ENCODE data around the gene CEP85.

Gene CEP85

DNA sequence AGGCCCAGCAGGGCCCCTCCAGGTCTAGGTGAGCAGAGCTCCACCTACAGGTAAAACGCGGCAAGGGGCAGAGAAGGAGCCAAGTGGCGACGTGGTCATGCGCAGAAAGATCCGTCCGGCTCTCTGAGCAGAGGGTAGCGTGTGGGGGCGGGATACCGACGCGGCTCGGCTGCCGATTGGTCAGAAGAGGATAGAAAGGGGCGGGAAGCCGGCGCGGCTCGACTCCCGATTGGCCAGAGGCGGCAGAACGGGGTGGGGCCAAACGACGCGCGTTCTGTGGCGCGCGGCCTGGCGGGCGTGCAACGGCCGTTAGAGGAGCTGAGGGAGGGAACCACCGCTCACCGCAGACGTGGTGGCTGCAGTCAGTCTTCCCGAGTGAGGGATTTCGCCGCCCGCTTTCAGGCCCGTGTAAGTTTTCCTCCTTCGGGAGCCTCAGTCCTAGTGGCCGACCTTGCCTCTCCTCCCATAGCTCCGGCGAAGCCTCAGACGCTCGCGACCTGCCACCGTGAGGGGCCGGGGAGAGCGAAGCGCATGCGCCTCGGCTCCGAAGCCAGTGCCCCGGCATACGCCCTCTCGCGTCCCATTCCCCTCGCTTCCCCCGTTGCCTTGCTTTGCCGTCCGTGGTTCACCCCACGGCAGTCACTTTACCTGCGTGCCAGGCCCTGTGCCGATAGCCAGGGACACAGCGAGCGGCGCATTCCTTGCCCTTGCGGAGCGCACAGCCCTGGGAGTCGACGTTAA lies at the start of gene CEP85:
Gene CEP85 (plus strand): TSS at position 298 of the 741 bp plus-strand sequence. CDS start 5,584 bp downstream, outside the sequence.
- peak; percentile 96 to 99 (median 98) for DNase-seq

- DNase-seq = no peak
Measured at GRCh38 chr1:26184883-26185282, 49.1 kb upstream of the CEP85 start.

GRCh38 chr1:26187882-26188281 lies 46.1 kb upstream of the CEP85 start:
- no peak for DNase-seq

DNA sequence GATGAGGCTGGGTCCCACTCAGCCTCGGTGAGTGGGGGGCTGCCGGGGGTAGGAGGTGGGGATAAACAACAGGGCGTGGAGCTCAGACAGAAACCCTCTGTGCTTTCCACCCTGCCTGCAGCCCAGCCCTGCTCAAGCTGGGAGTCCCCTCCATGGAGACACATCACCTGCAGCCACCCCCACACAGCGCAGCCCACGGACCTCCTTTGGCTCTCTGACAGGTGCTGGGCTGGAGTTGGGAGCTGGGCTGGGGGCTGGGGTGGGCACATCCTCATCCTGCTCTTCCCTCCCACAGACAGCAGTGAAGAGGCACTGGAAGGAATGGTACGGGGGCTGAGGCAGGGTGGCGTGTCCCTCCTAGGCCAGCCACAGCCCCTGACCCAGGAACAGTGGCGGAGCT lies 45.5 kb upstream of the CEP85 start:
- no peak for DNase-seq

- DNase-seq = no peak
Measured at GRCh38 chr1:26189331-26189730, 44.7 kb upstream of the CEP85 start.

- DNase-seq = no peak
Measured at GRCh38 chr1:26189751-26190275, 44.2 kb upstream of the CEP85 start.

DNA sequence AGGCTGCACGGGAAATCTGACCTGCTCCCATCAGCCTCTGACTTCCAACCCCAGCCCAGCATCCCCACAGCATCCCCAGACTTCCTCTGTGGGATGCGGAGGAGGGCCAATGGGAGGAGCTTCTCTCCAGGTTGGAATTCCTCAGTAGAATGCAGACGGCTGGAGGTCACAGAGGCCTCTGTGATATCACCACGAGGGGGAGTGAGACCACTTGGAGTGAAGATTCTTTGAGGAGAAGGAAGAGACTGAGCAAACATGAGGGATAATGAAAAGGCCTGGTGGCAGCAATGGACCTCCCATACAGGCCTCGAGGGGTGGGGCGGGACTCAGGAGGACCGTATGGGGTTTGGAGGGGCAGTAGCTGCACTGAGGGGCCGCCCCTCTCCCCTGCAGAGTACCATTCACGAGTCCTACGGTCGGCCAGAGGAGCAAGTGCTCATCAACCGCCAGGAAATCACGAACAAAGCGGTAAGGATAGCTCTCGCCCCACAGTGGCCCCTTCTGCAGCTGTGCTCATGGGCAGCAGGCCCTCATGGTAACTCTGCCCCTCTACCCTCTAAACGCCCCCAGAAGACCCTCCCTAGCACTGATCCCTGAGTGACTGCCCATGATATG lies 43.5 kb upstream of the CEP85 start, which contains the start of gene CATSPER4:
Gene CATSPER4 (plus strand): TSS at position 230 of the 615 bp plus-strand sequence. CDS start 26 bp downstream, at position 256.
- DNase-seq = peak in 1 of 3 experiments; percentile 26

- no peak for DNase-seq
Measured at GRCh38 chr1:26191739-26192138, 42.3 kb upstream of the CEP85 start.

DNA sequence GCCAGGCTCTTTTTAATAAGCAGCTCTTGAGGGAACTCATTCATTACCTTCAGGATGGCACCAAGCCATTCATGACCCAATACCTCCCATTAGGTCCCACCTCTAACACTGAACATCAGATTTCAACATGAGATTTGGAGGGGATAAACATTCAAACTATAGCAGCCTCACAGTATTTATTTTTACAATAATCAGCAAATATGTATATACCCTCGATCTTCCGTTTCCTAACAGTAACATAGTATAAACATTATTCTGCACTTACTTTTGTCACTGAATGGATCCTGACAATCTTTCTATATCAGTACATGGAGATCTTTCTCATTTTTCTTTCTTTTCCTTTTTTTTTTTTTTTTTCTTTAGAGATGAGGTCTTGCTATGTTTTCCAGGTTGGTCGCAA lies 38.2 kb upstream of the CEP85 start:
- DNase-seq = no peak

DNA sequence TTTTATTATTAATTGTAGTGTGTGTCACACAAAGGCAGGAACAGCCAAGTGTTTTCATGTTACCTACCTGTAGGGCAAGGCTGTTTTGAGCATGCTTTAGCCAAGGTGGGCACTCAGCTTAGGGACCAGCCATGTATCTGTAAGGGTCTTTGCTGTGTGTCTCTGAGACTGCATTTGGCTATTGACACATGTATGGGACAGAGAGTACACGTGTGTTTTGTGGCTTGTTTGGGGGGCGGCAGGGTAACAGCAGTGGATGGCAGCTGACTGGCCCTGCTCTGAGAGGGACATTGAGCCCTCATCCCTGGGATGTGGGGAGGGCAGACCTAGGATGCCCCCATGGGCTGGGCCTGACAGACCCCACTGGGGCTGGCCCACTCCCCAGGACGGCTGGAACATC lies 36.7 kb upstream of the CEP85 start:
- DNase-seq = no peak

DNA sequence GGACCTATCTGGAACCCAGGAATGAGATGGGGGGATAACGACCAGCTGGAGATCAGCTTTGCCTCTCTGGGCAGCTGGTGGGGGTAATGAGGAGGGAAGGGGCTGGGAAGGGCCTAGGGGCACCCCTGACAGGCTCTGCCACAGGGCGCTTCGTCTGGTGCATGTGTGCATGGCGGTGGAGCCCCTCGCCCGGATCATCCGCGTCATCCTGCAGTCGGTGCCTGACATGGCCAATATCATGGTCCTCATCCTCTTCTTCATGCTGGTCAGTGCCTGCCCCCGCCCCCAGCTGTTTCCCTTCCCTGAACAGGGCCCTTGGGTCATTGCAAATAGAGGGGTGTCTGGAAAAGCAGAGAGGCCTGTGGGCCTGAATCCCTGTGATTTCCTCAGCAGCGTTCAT lies 36.2 kb upstream of the CEP85 start:
- DNase-seq = no peak

DNA sequence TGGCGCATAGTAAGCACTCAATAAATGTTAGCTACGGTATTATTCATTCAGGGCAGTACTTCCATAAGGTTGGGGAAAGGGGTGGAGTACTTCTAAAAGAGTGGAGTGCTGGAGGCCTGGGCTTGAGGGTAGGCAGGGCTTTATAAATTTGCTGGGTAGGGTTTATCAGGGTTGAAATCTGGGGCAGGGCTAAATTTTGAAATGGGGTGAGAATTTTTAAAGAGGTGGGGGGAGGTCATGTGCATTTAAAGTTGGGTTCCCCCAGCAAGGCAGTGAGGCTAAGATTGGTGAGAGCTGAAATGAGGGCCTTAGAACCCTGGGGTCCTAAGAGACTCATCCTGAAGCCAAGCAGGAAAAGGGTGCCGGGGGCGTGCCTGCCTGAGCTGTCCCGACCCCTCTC lies 33.6 kb upstream of the CEP85 start:
- DNase-seq = no peak

- DNase-seq = no peak
Measured at GRCh38 chr1:26203642-26204318, 30.2 kb upstream of the CEP85 start.

- no peak for DNase-seq
Measured at GRCh38 chr1:26210147-26210870, 23.7 kb upstream of the CEP85 start.

DNA sequence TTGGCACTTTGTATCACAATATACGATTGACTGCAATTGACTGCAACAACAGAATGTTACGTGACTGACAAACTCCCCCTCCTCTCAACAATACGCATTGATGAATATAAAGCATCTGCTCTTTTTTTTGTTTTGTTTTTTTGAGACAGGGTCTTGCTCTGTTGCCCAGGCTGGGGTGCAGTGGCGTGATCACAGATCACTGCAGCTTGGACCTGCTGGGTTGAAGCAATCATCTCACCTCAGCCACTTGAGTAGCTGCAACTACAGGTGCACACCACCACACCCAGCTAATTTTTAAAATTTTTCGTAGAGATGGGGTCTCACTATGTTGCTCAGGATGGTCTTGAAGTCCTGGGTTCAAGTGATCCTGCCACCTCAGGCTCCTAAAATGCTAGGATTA lies 21.3 kb upstream of the CEP85 start:
- DNase-seq = no peak

DNA sequence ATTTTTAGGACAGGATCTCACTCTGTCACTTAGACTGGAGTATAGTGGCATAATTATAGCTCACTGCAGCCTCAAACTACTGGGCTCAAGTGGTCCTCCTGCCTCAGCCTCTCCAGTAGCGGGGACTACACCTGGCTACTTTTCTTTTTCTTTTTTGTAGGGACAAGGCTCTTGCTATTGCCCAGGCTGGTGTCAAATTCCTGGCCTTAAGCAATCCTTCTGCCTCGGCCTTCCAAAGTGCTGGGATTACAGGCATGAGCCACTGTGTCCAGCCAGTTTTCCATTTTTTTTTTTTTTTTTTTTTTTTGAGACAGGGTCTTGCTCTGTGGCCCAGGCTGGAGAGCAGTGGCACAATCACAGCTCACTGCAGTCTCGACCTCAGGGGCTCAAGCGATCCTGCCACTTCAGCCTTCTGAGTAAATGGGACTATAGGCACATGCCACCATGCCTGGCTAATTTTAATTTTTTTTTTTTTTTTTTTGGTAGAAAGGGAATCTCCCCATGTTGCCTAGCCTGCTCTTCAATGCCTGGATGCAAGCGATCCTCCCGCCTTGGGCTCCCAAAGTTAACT lies 20.6 kb upstream of the CEP85 start:
- no peak for DNase-seq

GRCh38 chr1:26215246-26215645 lies 18.8 kb upstream of the CEP85 start:
- DNase-seq = no peak

- DNase-seq = peak in 2 of 3 experiments; percentile 6 to 22
Measured at GRCh38 chr1:26218906-26219494, 15.0 kb upstream of the CEP85 start.

DNA sequence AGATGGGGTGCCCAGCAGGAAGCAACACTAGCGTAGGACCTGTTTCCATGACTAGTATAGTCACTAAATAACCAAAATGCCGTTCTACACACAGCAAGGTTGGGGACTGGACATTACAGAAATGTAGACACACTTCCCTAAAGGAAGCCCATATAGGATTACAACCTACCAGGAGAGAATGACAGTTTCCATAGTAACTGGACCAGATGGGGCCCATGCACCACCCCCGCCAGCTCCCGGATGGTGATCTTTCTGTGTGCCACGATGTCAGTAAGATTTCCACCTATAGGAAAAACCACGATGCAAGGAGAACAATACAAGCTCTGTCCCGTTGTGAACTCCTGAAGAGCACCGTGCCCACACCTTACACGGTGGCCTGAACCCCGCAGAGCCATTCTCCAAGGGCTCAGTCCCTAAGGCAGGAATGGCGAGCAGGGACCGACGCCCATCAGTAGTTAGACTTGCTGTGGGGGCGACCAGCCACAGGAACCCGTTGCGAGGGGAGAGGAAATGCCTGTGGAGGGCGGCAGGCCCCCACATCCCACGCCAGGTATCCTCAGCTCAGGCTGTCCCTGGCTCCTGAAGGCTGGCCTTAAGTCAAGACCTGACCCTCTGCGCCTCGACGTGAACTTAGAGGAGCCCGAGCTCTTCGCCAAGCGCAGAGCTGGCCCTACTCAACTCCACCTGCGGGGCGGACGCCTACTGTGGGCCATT lies 13.6 kb upstream of the CEP85 start:
- peak in 1 of 3 experiments; percentile 5 for DNase-seq

GRCh38 chr1:26221094-26221493 lies 12.9 kb upstream of the CEP85 start:
- no peak for DNase-seq

DNA sequence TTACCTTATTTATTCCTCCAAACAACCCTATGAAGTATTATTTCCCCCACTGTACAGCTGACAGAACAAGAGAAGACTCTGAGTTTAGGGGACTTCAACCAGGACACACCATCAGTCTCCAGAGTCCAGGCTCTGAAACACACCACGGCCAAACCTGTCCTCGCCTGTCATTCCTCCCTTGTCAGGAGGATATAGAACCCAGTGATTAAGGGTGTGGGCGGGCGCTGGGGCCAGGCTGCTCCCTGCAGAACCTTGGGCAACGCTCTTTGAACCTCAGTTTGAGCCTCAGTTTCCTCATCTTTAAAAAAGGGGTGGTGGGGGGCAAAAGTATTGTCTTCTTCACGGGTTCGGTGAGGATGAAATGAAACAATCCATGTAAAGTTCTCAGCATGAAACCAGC lies 9.4 kb upstream of the CEP85 start:
- DNase-seq = no peak

Data from NCI-H1417 (cell line).